ENCODE measurements around the gene MAFG.
"Not testable (repeated sequence)": the region's sequence is repeated elsewhere in the genome, so short reads cannot be mapped to it uniquely, and the experiment has no call there.

The MAFG gene

GRCh38 chr17:81922566-81923301 lies 4.8 kb downstream of the MAFG start:
- no peak for DNase-seq

- DNase-seq: no peak
These were observed 5.5 kb downstream of the MAFG start for GRCh38 chr17:81921996-81922565.

GRCh38 chr17:81921537-81921862 lies 6.0 kb downstream of the MAFG start:
- no peak for DNase-seq

GRCh38 chr17:81920612-81921536 lies 6.7 kb downstream of the MAFG start:
- no peak for DNase-seq

- DNase-seq: no peak
These were observed 8.5 kb downstream of the MAFG start for GRCh38 chr17:81918832-81919545.

- DNase-seq: not testable (repeated sequence)
These were observed 9.2 kb downstream of the MAFG start for GRCh38 chr17:81918333-81918669.

GRCh38 chr17:81917565-81918332 lies 9.8 kb downstream of the MAFG start, which contains the start of gene SIRT7:
TSS of gene SIRT7 (minus strand) at chr17:81918176. CDS start at chr17:81918131, 45 bp downstream.
- peak; percentile 67 for DNase-seq

- no peak for DNase-seq
These were observed 11.1 kb downstream of the MAFG start for GRCh38 chr17:81916234-81917001.

- DNase-seq: no peak
These were observed 12.2 kb downstream of the MAFG start for GRCh38 chr17:81915331-81915730.

- no peak for DNase-seq
These were observed 13.3 kb downstream of the MAFG start for GRCh38 chr17:81914103-81914850.

GRCh38 chr17:81913394-81914102 lies 14.0 kb downstream of the MAFG start:
- no peak for DNase-seq

- no peak for DNase-seq
These were observed 14.9 kb downstream of the MAFG start for GRCh38 chr17:81912441-81913309.

GRCh38 chr17:81911969-81912368 lies 15.6 kb downstream of the MAFG start:
- DNase-seq: no peak

- peak; percentile 84 for DNase-seq
These were observed 16.1 kb downstream of the MAFG start, which contains the start of gene PCYT2 for GRCh38 chr17:81911277-81911961. TSS of gene PCYT2 (minus strand) at chr17:81911399. CDS start at chr17:81911355, 44 bp downstream.

GRCh38 chr17:81910840-81911276 lies 16.7 kb downstream of the MAFG start:
- no peak for DNase-seq

- DNase-seq: no peak
These were observed 17.3 kb downstream of the MAFG start for GRCh38 chr17:81909966-81910839.

- DNase-seq: no peak
These were observed 18.3 kb downstream of the MAFG start for GRCh38 chr17:81909231-81909630.
